Endothelial cell of umbilical vein (primary cell): Measurements from ENCODE around the gene FAM184B. TPM values are rescaled to one million over a fixed set of nuclear protein-coding genes. Genes with fewer than 3 reads are reported as not detected.

Experiments used
- BruUV-seq: library from RNA; stranded (reverse); fragments of 400-500 nt; replicated peaks from 2 replicates; lab custom pipeline; 2021; lab: Mats Ljungman, UMichigan
- CTCF ChIA-PET: fragments of 300-600, 350-600 bp; sonication (Branson Sonifier 250); formaldehyde crosslinking; loops from one replicate; lab custom pipeline; 2021; ENCODE audit warnings: antibody characterized with exemption, inconsistent platforms; lab: Charles Lee
- POLR2A ChIA-PET: fragments of 300-600, 350-600 bp; sonication (Branson Sonifier 250); formaldehyde crosslinking; loops from one replicate; lab custom pipeline; 2021; ENCODE audit warnings: antibody characterized with exemption, inconsistent platforms; lab: Charles Lee
- DNase-seq: peaks from one replicate; pipeline ENCODE4 v3.0.0-alpha.2; 2011; ENCODE audit warnings: low read depth, low spot score
- FAIRE-seq: peaks from 2 replicates; lab custom pipeline; 2011; peaks lifted over from hg19 to GRCh38; lab: Jason Lieb, UNC
- H2AFZ ChIP-seq: 2 replicates; pipeline ENCODE4 v1.6.0; 2012; ENCODE audit warnings: low read depth, low read length, control low read depth, inconsistent platforms
- H3K27ac ChIP-seq: 2 replicates; pipeline ENCODE4 v1.5.1; 2011; ENCODE audit warnings: low read depth, mild to moderate bottlenecking, control low read depth, low read length, moderate library complexity; ENCODE audit not compliant: insufficient read depth
- H3K27me3 ChIP-seq, 2 experiments: 2 replicates each; pipeline versions ENCODE4 v1.6.0 to v1.6.1; 2011; ENCODE audit warnings: low read length in 2 of 2, mixed read lengths in 1 of 2; ENCODE audit not compliant: control insufficient read depth in 2 of 2, insufficient read depth in 2 of 2
- H3K36me3 ChIP-seq, 2 experiments: 2 replicates in 1 of 2; 3 replicates in 1 of 2; pipeline ENCODE4 v1.5.1; 2011; ENCODE audit warnings: low read length in 2 of 2, mild to moderate bottlenecking in 1 of 2, moderate library complexity in 1 of 2; ENCODE audit not compliant: control insufficient read depth in 2 of 2, insufficient read depth in 2 of 2; ENCODE audit errors: extremely low read depth in 1 of 2
- H3K4me1 ChIP-seq: 3 replicates; pipeline ENCODE4 v1.5.1; 2011; ENCODE audit warnings: mild to moderate bottlenecking, low read length; ENCODE audit not compliant: control insufficient read depth, insufficient read depth; ENCODE audit errors: extremely low read depth
- H3K4me2 ChIP-seq: 2 replicates; pipeline ENCODE4 v1.6.1; 2011; ENCODE audit warnings: low read length, control low read depth, mixed read lengths; ENCODE audit not compliant: insufficient read depth
- H3K4me3 ChIP-seq, 3 experiments: fragments of 200-600 bp in 1 of 3; sonication (generic), shearing (Covaris generic) in 1 of 3; replicated peaks in 1 of 3; 2 replicates each; pipeline ENCODE4 v1.5.1; 2011 to 2016; ENCODE audit warnings: control low read depth in 3 of 3, low read length in 3 of 3, mild to moderate bottlenecking in 2 of 3, inconsistent platforms in 1 of 3, low read depth in 1 of 3, moderate library complexity in 1 of 3; ENCODE audit not compliant: insufficient read depth in 1 of 3
- H3K79me2 ChIP-seq: 2 replicates; pipeline ENCODE4 v1.6.0; 2012; ENCODE audit warnings: low read length, inconsistent platforms; ENCODE audit not compliant: control insufficient read depth, insufficient read depth
- H3K9ac ChIP-seq: replicated peaks from 2 replicates; pipeline ENCODE3; 2011; ENCODE audit warnings: low read length, control low read depth; ENCODE audit not compliant: insufficient read depth; ENCODE audit errors: extremely low read depth
- H3K9me1 ChIP-seq: replicated peaks from 3 replicates; pipeline ENCODE4 v1.6.0; 2011; ENCODE audit warnings: mild to moderate bottlenecking, low read length; ENCODE audit not compliant: control insufficient read depth, insufficient read depth; ENCODE audit errors: extremely low read depth
- H3K9me3 ChIP-seq: replicated peaks from 2 replicates; pipeline ENCODE4 v1.5.1; 2012; ENCODE audit warnings: low read length, inconsistent platforms; ENCODE audit not compliant: control insufficient read depth, insufficient read depth
- H4K20me1 ChIP-seq: replicated peaks from 2 replicates; pipeline ENCODE3; 2011; ENCODE audit warnings: mild to moderate bottlenecking, low read length; ENCODE audit not compliant: control insufficient read depth, insufficient read depth; ENCODE audit errors: extremely low read depth
- CTCF ChIP-seq, 2 donors: IDR thresholded peaks; 1 replicate in 1 of 2; 2 replicates in 1 of 2; pipeline ENCODE4 v1.5.1; 2011; ENCODE audit warnings: low read length in 2 of 2, mild to moderate bottlenecking in 2 of 2, moderate library complexity in 2 of 2, control low read depth in 1 of 2, inconsistent platforms in 1 of 2, low read depth in 1 of 2; ENCODE audit not compliant: insufficient read depth in 1 of 2; ENCODE audit errors: extremely low read depth in 1 of 2
- EZH2 ChIP-seq: IDR thresholded peaks from 2 replicates; pipeline ENCODE4 v1.6.1; 2012; ENCODE audit warnings: borderline replicate concordance, low read depth, mild to moderate bottlenecking, moderate library complexity, low read length, inconsistent platforms; ENCODE audit not compliant: severe bottlenecking
- FOS ChIP-seq: IDR thresholded peaks from 2 replicates; pipeline ENCODE4 v1.6.1; 2011; ENCODE audit warnings: mild to moderate bottlenecking, low read length, moderate library complexity, borderline replicate concordance; ENCODE audit not compliant: insufficient read depth
- GATA2 ChIP-seq: IDR thresholded peaks from 2 replicates; pipeline ENCODE4 v1.7.0; 2011; ENCODE audit warnings: low read depth, mild to moderate bottlenecking, moderate library complexity, mixed read lengths, low read length; ENCODE audit not compliant: insufficient read length, insufficient read depth
- JUN ChIP-seq: IDR thresholded peaks from 2 replicates; pipeline ENCODE4 v1.6.1; 2011; ENCODE audit warnings: borderline replicate concordance, low read depth; ENCODE audit not compliant: insufficient read length, insufficient read depth
- MAX ChIP-seq: IDR thresholded peaks from 2 replicates; pipeline ENCODE4 v1.6.1; 2011; ENCODE audit not compliant: insufficient read depth, insufficient read length
- MYC ChIP-seq: IDR thresholded peaks from one replicate; pipeline ENCODE4 v1.6.1; 2011; ENCODE audit warnings: mild to moderate bottlenecking, low read depth, low read length
- POLR2A ChIP-seq: IDR thresholded peaks from 2 replicates; pipeline ENCODE4 v1.6.1; 2012; ENCODE audit warnings: low read depth, mild to moderate bottlenecking, control low read depth, low read length
- POLR2AphosphoS5 ChIP-seq: IDR thresholded peaks from 2 replicates; pipeline ENCODE4 v1.6.1; 2012; ENCODE audit warnings: low read depth, mild to moderate bottlenecking, control low read depth, low read length, moderate library complexity; ENCODE audit not compliant: insufficient read depth
- dilution Hi-C: fragments of 300-500 bp; cut with MboI; formaldehyde crosslinking; loops from one replicate; pipeline ENCODE4 v1.15.0; 2019; ENCODE audit warnings: low sequenced_read_pairs; ENCODE audit not compliant: extremely low pct_ligation_motif_present
- intact Hi-C: fragments of 100-400 bp; cut with micrococcal nuclease; formaldehyde crosslinking; loops from one replicate; pipeline ENCODE4 v1.10.0; 2022
- polyA plus RNA-seq, 4 experiments: library from polyadenylated mRNA; depleted of rRNA in 3 of 4; stranded (reverse) in 3 of 4; unstranded in 1 of 4; fragments of >200 nt; gene quantifications; 2 replicates each; pipeline versions ENCODE4 v1.2.1 to v1.2.3, GENCODE V29; 2011 to 2012; ENCODE audit warnings: missing spikeins in 1 of 4
- total RNA-seq: library from RNA; stranded (reverse); gene quantifications from 2 replicates; pipeline ENCODE4 v1.2.3, GENCODE V29; 2021

Gene FAM184B
- total and polyA plus RNA-seq, 2 donors (not counting 3 experiments of a cell fraction or from before 2014, with no cell fraction given): not detected

GRCh38 chr4:17823871-17824669 is 42.6 kb upstream of the FAM184B start:
- H3K4me3 ChIP-seq: no peak overlapping the region
- H2AFZ ChIP-seq: no peak overlapping the region
- POLR2A ChIA-PET: no interaction called here
- no peaks in the 10 kb centered on the region for H3K4me1 ChIP-seq
- H3K9ac ChIP-seq: no peak overlapping the region
- peaks cover 72% of the 10 kb centered on the region for H3K79me2 ChIP-seq
- no peak overlapping the region for H3K4me2 ChIP-seq
- no peaks in the 10 kb centered on the region for H3K9me1 ChIP-seq
- no TSS peak for BruUV-seq
- intact Hi-C loops (no loop called here), dilution Hi-C loops (no loop called here)
- FAIRE-seq: no peak
- no peak for DNase-seq
- no peaks in the 10 kb centered on the region for H3K27me3 ChIP-seq
- CTCF ChIA-PET: no interaction called here
- no peaks in the 10 kb centered on the region for H4K20me1 ChIP-seq
- no peak for TF ChIP-seq JUN
- no peak for TF ChIP-seq MYC
- TF ChIP-seq POLR2AphosphoS5: no peak
- TF ChIP-seq CTCF (IDR thresholded peaks at IDR 0.05; ENCODE audit: extremely low read depth in 1 of 2, insufficient read depth in 1 of 2, low read depth in 1 of 2, low read length in 2 of 2): no peak
- no peak for TF ChIP-seq EZH2
- no peak for TF ChIP-seq FOS
- TF ChIP-seq MAX: no peak
- no peak for TF ChIP-seq POLR2A
- TF ChIP-seq GATA2: no peak
- H3K27ac ChIP-seq: no peak overlapping the region
- H3K9me3 ChIP-seq: no peaks in the 10 kb centered on the region
- peaks cover 0 to 31% of the 10 kb centered on the region in 2 experiments for H3K36me3 ChIP-seq
